Middle frontal gyrus (tissue), 1 donor: ENCODE data around the gene PRM1.
"Not testable (repeated sequence)": the region's sequence is repeated elsewhere in the genome, so short reads cannot be mapped to it uniquely, and the experiment has no call there.

Experiments
- DNase-seq: peaks from one replicate; pipeline ENCODE4 v3.0.0-alpha.2; 2015; ENCODE audit warnings: low spot score; ENCODE audit errors: extremely low spot score

PRM1 gene

GRCh38 chr16:11314309-11314894, 33.3 kb upstream of the PRM1 start:
- DNase-seq = no peak

GRCh38 chr16:11313493-11314308, 32.6 kb upstream of the PRM1 start:
- DNase-seq = no peak

DNA sequence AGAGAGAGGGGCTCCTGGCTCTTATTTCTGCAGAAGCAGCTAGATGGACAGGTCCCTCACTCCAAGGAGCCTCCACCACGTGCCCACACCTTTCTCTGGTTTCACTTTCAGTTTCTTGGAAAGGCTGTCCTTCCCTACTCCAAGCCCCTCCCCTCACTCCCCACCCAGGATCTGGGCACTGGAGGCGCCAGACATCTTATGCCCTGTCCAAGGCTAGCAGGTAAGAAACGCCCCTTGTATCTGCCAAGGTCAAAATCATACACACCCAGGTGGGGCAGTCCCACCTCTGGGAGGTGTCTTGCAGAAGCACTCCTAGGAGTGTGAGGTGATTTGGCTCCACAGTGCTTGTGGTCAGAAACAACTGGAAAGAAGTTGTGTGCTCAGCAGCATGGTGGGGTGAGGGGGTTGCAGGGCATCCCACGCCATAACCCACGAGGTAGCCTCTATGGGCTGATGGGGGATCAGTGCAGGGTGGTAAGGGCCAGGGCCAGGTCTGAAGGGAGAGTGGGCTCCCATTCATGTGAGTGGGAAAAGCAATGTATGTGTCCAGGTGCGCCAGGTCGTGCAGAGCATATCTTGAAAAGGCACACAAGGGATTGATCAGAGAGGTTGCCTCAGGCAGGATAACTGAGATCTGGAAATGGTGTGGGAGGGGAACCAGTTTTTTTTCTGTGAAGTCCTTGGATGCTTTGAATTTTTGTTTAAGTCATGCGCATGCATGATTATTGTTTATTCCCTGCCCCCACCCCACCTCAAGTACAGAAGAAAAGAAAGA, 31.8 kb upstream of the PRM1 start:
- no peak for DNase-seq

DNA sequence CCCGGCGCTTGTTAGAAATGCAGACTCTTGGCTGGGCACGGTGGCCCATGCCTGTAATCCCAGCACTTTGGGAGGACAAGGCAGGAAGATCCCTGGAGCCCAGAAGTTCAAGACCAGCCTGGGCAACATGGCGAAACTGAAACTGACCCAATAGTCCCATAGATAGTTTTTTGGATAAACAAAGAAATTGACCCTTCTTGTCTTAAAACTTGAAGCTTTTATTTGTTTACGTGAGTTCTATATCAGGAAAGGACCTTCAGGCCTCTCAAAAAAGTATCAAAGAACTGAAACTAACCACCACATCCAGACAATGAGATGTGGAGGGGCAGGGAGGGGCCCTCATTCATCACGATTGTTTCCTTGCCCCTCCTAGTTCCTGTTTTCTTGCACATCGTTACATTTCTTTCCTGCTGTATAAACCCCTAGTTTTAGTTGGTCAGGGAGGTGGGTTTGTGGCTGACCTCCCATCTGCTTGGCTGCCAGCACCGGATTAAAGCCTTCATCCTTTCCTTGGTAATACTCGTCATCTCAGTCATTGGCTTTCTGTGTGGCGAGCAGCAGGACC, 29.9 kb upstream of the PRM1 start:
- no peak for DNase-seq

GRCh38 chr16:11310634-11310977, 29.5 kb upstream of the PRM1 start:
- DNase-seq = no peak

GRCh38 chr16:11309895-11310633, 28.9 kb upstream of the PRM1 start:
- no peak for DNase-seq

DNA sequence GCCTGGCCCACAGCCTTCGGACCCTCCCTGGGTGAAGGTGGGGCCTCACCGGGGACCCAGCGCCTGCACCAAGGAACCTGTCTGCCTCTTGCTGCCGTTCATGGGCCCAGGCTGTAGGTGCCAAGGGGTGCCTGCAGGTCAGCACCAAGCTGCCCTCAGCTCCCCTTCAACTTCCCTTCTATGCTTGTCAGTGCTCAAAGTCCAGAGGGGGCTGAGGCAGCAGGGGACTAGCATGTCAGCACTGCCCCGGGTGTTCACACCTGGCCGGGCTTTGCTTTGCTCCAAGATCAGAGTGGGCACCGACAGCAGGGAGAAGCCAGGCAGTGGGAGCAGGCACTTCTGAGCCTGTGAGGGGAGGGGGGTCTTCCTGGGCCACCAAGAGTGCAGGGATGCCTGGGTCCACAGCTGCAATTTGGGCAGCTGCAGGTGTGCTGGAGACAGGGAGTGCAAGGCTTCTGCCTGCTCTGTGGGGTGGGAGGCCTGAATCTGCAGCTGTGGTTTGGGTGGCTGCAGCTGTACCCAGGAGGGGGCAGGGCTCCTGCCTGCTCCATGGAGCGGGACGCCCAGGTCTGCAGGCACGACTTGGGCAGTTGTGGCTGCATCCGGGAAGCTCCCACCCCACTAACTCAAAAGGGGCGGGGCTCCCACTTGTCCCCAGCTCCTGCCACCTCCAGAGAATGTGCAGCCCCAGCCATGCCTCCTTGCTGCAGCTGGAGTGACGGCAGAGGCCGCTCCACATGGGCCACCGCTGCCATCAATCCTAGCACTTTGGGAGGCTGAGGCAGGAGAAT, 27.6 kb upstream of the PRM1 start:
- no peak for DNase-seq

- DNase-seq = no peak
Observed at GRCh38 chr16:11307639-11308492, 26.7 kb upstream of the PRM1 start.

- DNase-seq = no peak
Observed at GRCh38 chr16:11306997-11307638, 26.0 kb upstream of the PRM1 start.

DNA sequence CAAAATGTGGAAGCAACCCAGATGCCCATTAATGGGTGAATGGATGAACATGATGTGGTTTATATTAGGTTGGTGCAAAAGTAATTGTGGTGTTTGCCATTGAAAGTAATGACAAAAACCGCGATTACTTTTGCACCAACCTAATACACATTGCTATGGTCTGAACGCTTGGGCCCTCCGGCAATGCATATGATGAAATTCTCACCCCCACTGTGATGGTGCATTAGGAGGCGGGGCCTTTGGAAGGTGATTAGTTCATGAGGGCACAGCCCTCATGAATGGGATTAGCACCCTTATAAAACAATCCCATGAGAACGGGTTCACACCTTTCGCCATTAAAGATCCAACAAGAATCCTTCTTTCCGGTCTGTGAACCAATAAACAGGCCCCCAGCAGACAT, 25.3 kb upstream of the PRM1 start:
- DNase-seq = no peak

- no peak for DNase-seq
Observed at GRCh38 chr16:11303405-11304138, 22.4 kb upstream of the PRM1 start.

DNA sequence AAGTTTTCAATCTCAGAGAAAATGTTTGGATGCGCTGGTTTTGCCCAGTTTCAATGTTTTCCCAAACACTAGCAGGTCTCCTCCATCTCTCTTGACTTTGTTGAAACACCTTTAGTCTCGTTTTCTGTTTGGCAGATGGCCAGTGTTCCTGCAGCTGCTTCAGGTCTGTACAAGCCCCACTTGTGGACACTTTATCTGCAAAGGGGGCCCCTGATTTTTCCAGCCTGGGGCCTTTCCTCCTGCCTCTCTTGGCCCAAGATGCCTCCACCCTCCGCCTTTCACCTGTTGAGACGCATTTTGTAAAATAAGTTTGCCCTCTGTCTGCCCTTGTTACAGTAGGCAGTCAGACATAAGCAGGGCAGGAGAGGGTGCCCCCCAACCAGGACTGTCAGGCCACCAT, 21.8 kb upstream of the PRM1 start:
- DNase-seq = no peak

GRCh38 chr16:11301645-11302501, 20.7 kb upstream of the PRM1 start:
- no peak for DNase-seq

GRCh38 chr16:11300560-11300892, 19.4 kb upstream of the PRM1 start:
- DNase-seq = no peak

GRCh38 chr16:11299865-11300559, 18.9 kb upstream of the PRM1 start:
- no peak for DNase-seq

- not testable (repeated sequence) for DNase-seq
Observed at GRCh38 chr16:11298950-11299547, 17.9 kb upstream of the PRM1 start.
